Cerebellar nuclear complex (tissue), 1 donor: ENCODE results near the gene ARL5C.

ENCODE experiments used
- DNase-seq, 2 experiments: peaks; one replicate each; lab custom pipeline; 2025; lab: John Stamatoyannopoulos, UW

Gene ARL5C

GRCh38 chr17:39165841-39166349 is at the start of gene ARL5C:
ARL5C (minus strand) TSS chr17:39166161; CDS start chr17:39165760, 401 bp downstream.
- no peak for DNase-seq

- no peak for DNase-seq
Measured at GRCh38 chr17:39213852-39214251, 47.9 kb upstream of the ARL5C start.

GRCh38 chr17:39212841-39213480 is 47.0 kb upstream of the ARL5C start:
- peak in 1 of 2 experiments; percentile 46 for DNase-seq

- no peak for DNase-seq
Measured at GRCh38 chr17:39212195-39212810, 46.3 kb upstream of the ARL5C start.

GRCh38 chr17:39210093-39210434 is 44.1 kb upstream of the ARL5C start:
- no peak for DNase-seq

GRCh38 chr17:39209317-39210092 is 43.5 kb upstream of the ARL5C start:
- DNase-seq = no peak

- DNase-seq = no peak
Measured at GRCh38 chr17:39208893-39209292, 42.9 kb upstream of the ARL5C start.

- DNase-seq = no peak
Measured at GRCh38 chr17:39208136-39208535, 42.2 kb upstream of the ARL5C start.

GRCh38 chr17:39205112-39205526 is 39.2 kb upstream of the ARL5C start:
- no peak for DNase-seq

- no peak for DNase-seq
Measured at GRCh38 chr17:39204245-39204644, 38.3 kb upstream of the ARL5C start.

- DNase-seq = no peak
Measured at GRCh38 chr17:39200957-39201510, 35.1 kb upstream of the ARL5C start.

- DNase-seq = no peak
Measured at GRCh38 chr17:39200070-39200879, 34.3 kb upstream of the ARL5C start, which contains the start of gene RPL19. RPL19 (plus strand) TSS chr17:39200283; CDS start chr17:39200345, 62 bp downstream.

- peak in 1 of 2 experiments; percentile 80 for DNase-seq
Measured at GRCh38 chr17:39199820-39200069, 33.8 kb upstream of the ARL5C start.

- DNase-seq = no peak
Measured at GRCh38 chr17:39198186-39198566, 32.2 kb upstream of the ARL5C start.

GRCh38 chr17:39197380-39198185 is 31.6 kb upstream of the ARL5C start, which contains the start of gene CACNB1:
CACNB1 (minus strand) TSS chr17:39197669; CDS start chr17:39197495, 174 bp downstream.
- DNase-seq = no peak

GRCh38 chr17:39196808-39197291 is 30.9 kb upstream of the ARL5C start:
- no peak for DNase-seq

GRCh38 chr17:39196241-39196807 is 30.4 kb upstream of the ARL5C start:
- no peak for DNase-seq

GRCh38 chr17:39195568-39196160 is 29.7 kb upstream of the ARL5C start:
- DNase-seq = no peak

- DNase-seq = no peak
Measured at GRCh38 chr17:39194985-39195524, 29.1 kb upstream of the ARL5C start.
